OCI-LY7 (cell line): ENCODE data around the gene SIK1. TPM values are rescaled to one million over a fixed set of nuclear protein-coding genes. Genes with fewer than 3 reads are reported as not detected.

Source experiments
- BruUV-seq: library from RNA; stranded (reverse); fragments of 400-500 nt; replicated peaks from 2 replicates; lab custom pipeline; 2021; lab: Mats Ljungman, UMichigan
- CTCF ChIA-PET: fragments of 300-600 bp; sonication (Branson Sonifier 250); formaldehyde crosslinking; loops from one replicate; lab custom pipeline; 2022; ENCODE audit warnings: antibody characterized with exemption; ENCODE audit not compliant: unreplicated experiment; lab: Charles Lee
- POLR2A ChIA-PET: fragments of 300-600 bp; sonication (Branson Sonifier 250); formaldehyde crosslinking; loops from one replicate; lab custom pipeline; 2022; ENCODE audit warnings: antibody characterized with exemption; lab: Charles Lee
- DNase-seq: peaks from one replicate; pipeline ENCODE4 v3.0.0-alpha.2; 2015; ENCODE audit warnings: low spot score
- H2AFZ ChIP-seq: fragments of 200-600 bp; sonication (generic), shearing (Covaris generic); 2 replicates; pipeline ENCODE4 v1.6.1; 2014; ENCODE audit warnings: mild to moderate bottlenecking, antibody characterized with exemption, low read length, moderate library complexity
- H3K27ac ChIP-seq: fragments of 200-600 bp; sonication (generic); 2 replicates; pipeline ENCODE4 v1.5.1; 2014; ENCODE audit warnings: mixed run types, low read depth, mild to moderate bottlenecking, moderate library complexity, low read length, inconsistent platforms; ENCODE audit not compliant: poor library complexity, severe bottlenecking
- H3K36me3 ChIP-seq: fragments of 200-600 bp; sonication (generic); 2 replicates; pipeline ENCODE4 v1.6.1; 2014; ENCODE audit warnings: mild to moderate bottlenecking, antibody characterized with exemption, low read length, moderate library complexity, mixed read lengths; ENCODE audit not compliant: insufficient read depth
- H3K4me1 ChIP-seq: fragments of 200-600 bp; sonication (generic); 2 replicates; pipeline ENCODE4 v1.5.1; 2014; ENCODE audit warnings: mild to moderate bottlenecking, low read length; ENCODE audit not compliant: insufficient read depth, poor library complexity, severe bottlenecking
- H3K4me2 ChIP-seq: fragments of 200-600 bp; sonication (generic); 2 replicates; pipeline ENCODE4 v1.6.1; 2014; ENCODE audit warnings: mild to moderate bottlenecking, low read length
- H3K4me3 ChIP-seq: fragments of 200-600 bp; sonication (generic); 2 replicates; pipeline ENCODE4 v1.5.1; 2014; ENCODE audit warnings: mild to moderate bottlenecking, low read depth, low read length; ENCODE audit not compliant: poor library complexity, severe bottlenecking
- H3K79me2 ChIP-seq: fragments of 200-600 bp; sonication (generic); 2 replicates; pipeline ENCODE4 v1.6.1; 2016; ENCODE audit warnings: low read depth, mild to moderate bottlenecking, low read length, moderate library complexity, mixed read lengths; ENCODE audit not compliant: insufficient read depth
- H3K9me2 ChIP-seq: fragments of 200-600 bp; sonication (generic); 2 replicates; pipeline ENCODE4 v1.6.1; 2016; ENCODE audit warnings: mild to moderate bottlenecking, low read length, mixed read lengths; ENCODE audit not compliant: insufficient read depth
- H3K9me3 ChIP-seq: fragments of 200-600 bp; sonication (generic); 2 replicates; pipeline ENCODE4 v1.6.1; 2014; ENCODE audit warnings: mild to moderate bottlenecking, mixed run types, low read length, mixed read lengths
- H4K20me1 ChIP-seq: fragments of 200-600 bp; sonication (generic); 2 replicates; pipeline ENCODE4 v1.6.1; 2014; ENCODE audit warnings: mild to moderate bottlenecking, antibody characterized with exemption, low read length, moderate library complexity, mixed read lengths; ENCODE audit not compliant: insufficient read depth
- CTCF ChIP-seq: fragments of 200-600 bp; sonication (generic); conservative IDR thresholded peaks from 2 replicates; pipeline ENCODE4 v1.5.1; 2014; ENCODE audit warnings: mild to moderate bottlenecking, antibody characterized with exemption, low read length, moderate library complexity, mixed read lengths
- EZH2phosphoT487 ChIP-seq: fragments of 200-600 bp; sonication (generic); IDR thresholded peaks from 2 replicates; pipeline ENCODE4 v1.6.1; 2018; ENCODE audit warnings: low read depth, borderline replicate concordance, mild to moderate bottlenecking, mixed run types, antibody characterized with exemption, low read length, moderate library complexity, mixed read lengths
- intact Hi-C: fragments of 100-400 bp; cut with micrococcal nuclease; formaldehyde crosslinking; loops from one replicate; pipeline ENCODE4 v1.10.0; 2022; ENCODE audit not compliant: unreplicated experiment
- total RNA-seq, 2 experiments: library from RNA; depleted of rRNA in 1 of 2; stranded (reverse); fragments of >200 nt in 1 of 2; shearing (Covaris generic) in 1 of 2; gene quantifications; 2 replicates each; pipeline ENCODE4 v1.2.3, GENCODE V29; 2014 to 2022

The SIK1 gene
- total RNA-seq, 2 experiments from 2014 or later = 0.41 to 4.6 TPM

GRCh38 chr21:43365611-43366426 is 61.1 kb downstream of the SIK1 start:
- no peaks in the 10 kb centered on the region for H4K20me1 ChIP-seq
- intact Hi-C loops = no loop called here
- H3K27ac ChIP-seq = no peak overlapping the region
- no peaks in the 10 kb centered on the region for H3K36me3 ChIP-seq
- H3K4me1 ChIP-seq = peaks cover 28% of the 10 kb centered on the region
- no peak overlapping the region for H2AFZ ChIP-seq
- no peak overlapping the region for H3K4me2 ChIP-seq
- POLR2A ChIA-PET = no interaction called here
- no peak for DNase-seq
- no peaks in the 10 kb centered on the region for H3K79me2 ChIP-seq
- BruUV-seq = no TSS peak
- CTCF ChIA-PET = no interaction called here
- H3K9me3 ChIP-seq = no peaks in the 10 kb centered on the region
- TF ChIP-seq CTCF (no peak), EZH2phosphoT487 (no peak)
- H3K9me2 ChIP-seq = no peaks in the 10 kb centered on the region
- no peak overlapping the region for H3K4me3 ChIP-seq

- H3K4me2 ChIP-seq = no peak overlapping the region
- no peak overlapping the region for H2AFZ ChIP-seq
- intact Hi-C loops = no loop called here
- H3K36me3 ChIP-seq = no peaks in the 10 kb centered on the region
- H3K4me1 ChIP-seq = peaks cover 37% of the 10 kb centered on the region
- no peak overlapping the region for H3K4me3 ChIP-seq
- H3K9me3 ChIP-seq = no peaks in the 10 kb centered on the region
- ChIA-PET POLR2A (no interaction called here), CTCF (no interaction called here)
- no peaks in the 10 kb centered on the region for H4K20me1 ChIP-seq
- TF ChIP-seq EZH2phosphoT487 = no peak
- no peak for TF ChIP-seq CTCF
- no peak for DNase-seq
- H3K27ac ChIP-seq = no peak overlapping the region
- no TSS peak for BruUV-seq
- no peaks in the 10 kb centered on the region for H3K79me2 ChIP-seq
- H3K9me2 ChIP-seq = no peaks in the 10 kb centered on the region
Measured at GRCh38 chr21:43364851-43365424, 62.0 kb downstream of the SIK1 start.

Other genes with a start within 250 kb of the SIK1 start
- 3.5 and 6.8 TPM in 2 replicates for gene HSF2BP, start 232.4 kb upstream of the SIK1 start, total RNA-seq (2014; rRNA removed; shearing (Covaris generic))
- 5.0 and 5.1 TPM in 2 replicates for gene HSF2BP, start 232.4 kb upstream of the SIK1 start, total RNA-seq (2022)
- gene RRP1B, start 232.4 kb upstream of the SIK1 start, total RNA-seq (2014; rRNA removed; shearing (Covaris generic)) = 53.4 and 58.6 TPM in 2 replicates
- 67.6 and 74.5 TPM in 2 replicates for gene RRP1B, start 232.4 kb upstream of the SIK1 start, total RNA-seq (2022)